22Rv1 (cell line): ENCODE measurements around the gene IGLL1.

ENCODE experiments used
- CTCF ChIP-seq: fragments of 450-650 bp; IDR thresholded peaks from 2 replicates; pipeline ENCODE4 v1.5.1; 2017; ENCODE audit warnings: mild to moderate bottlenecking
- ZFX ChIP-seq: fragments of 450-650 bp; IDR thresholded peaks from 2 replicates; pipeline ENCODE4 v1.6.1; 2017; ENCODE audit warnings: antibody characterized with exemption, borderline replicate concordance

- TF ChIP-seq CTCF (no peak), ZFX (no peak)
Measured at GRCh38 chr22:23536821-23537345, 43.2 kb downstream of the IGLL1 start.
